ENCODE results near the gene CRYBB1. TPM values are rescaled to one million over a fixed set of nuclear protein-coding genes. Genes with fewer than 3 reads are reported as not detected.

The CRYBB1 gene
- total and polyA plus RNA-seq, 2 of the 13 experiments (the other 11 are each of a cell fraction or from before 2014, with no cell fraction given): not detected

- TF ChIP-seq, protein P1, sequence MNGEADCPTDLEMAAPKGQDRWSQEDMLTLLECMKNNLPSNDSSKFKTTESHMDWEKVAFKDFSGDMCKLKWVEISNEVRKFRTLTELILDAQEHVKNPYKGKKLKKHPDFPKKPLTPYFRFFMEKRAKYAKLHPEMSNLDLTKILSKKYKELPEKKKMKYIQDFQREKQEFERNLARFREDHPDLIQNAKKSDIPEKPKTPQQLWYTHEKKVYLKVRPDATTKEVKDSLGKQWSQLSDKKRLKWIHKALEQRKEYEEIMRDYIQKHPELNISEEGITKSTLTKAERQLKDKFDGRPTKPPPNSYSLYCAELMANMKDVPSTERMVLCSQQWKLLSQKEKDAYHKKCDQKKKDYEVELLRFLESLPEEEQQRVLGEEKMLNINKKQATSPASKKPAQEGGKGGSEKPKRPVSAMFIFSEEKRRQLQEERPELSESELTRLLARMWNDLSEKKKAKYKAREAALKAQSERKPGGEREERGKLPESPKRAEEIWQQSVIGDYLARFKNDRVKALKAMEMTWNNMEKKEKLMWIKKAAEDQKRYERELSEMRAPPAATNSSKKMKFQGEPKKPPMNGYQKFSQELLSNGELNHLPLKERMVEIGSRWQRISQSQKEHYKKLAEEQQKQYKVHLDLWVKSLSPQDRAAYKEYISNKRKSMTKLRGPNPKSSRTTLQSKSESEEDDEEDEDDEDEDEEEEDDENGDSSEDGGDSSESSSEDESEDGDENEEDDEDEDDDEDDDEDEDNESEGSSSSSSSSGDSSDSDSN (CRISPR knock-in tag; IDR thresholded peaks at IDR 0.05): 0 out of 2 replicates have a peak, but pooled peaks have one; percentile 40
- TF ChIP-seq SNRNP70 (IDR thresholded peaks at IDR 0.05; ENCODE audit: low read depth, low read length) (no peak), ZNF713 (CRISPR knock-in tag; IDR thresholded peaks at IDR 0.05) (no peak), ZNF207 (IDR thresholded peaks at IDR 0.05; ENCODE audit: borderline replicate concordance) (no peak), SMC3 (IDR thresholded peaks at IDR 0.05; ENCODE audit: low read length) (no peak), HNRNPLL (IDR thresholded peaks at IDR 0.05; ENCODE audit: low read depth, low read length, poor library complexity, severe bottlenecking) (peak; percentile 89), ETV6 (CRISPR knock-in tag; conservative IDR thresholded peaks at IDR 0.05) (no peak), ZFP91 (CRISPR knock-in tag; IDR thresholded peaks at IDR 0.05; ENCODE audit: borderline replicate concordance) (no peak; the same call in 1 of the 2 replicates), ZC3H13 (CRISPR knock-in tag; IDR thresholded peaks at IDR 0.05) (no peak), PRDM15 (CRISPR knock-in tag; IDR thresholded peaks at IDR 0.05) (peak; percentile 92), HNF4G (IDR thresholded peaks at IDR 0.05; ENCODE audit: borderline replicate concordance, low read depth, low read length) (no peak), HNF4G (CRISPR knock-in tag; IDR thresholded peaks at IDR 0.05; ENCODE audit: borderline replicate concordance, low read depth) (no peak), ISX (CRISPR knock-in tag; conservative IDR thresholded peaks at IDR 0.05) (no peak), HOXA7 (CRISPR knock-in tag; IDR thresholded peaks at IDR 0.05) (no peak), TBX3 (IDR thresholded peaks at IDR 0.05; ENCODE audit: borderline replicate concordance) (0 out of 2 replicates have a peak, but pooled peaks have one; percentile 16), ZNF143 (CRISPR knock-in tag; IDR thresholded peaks at IDR 0.05) (no peak), ZNF121 (CRISPR knock-in tag; IDR thresholded peaks at IDR 0.05) (peak; percentile 2; the same call in 1 of the 2 replicates), NRL (CRISPR knock-in tag; IDR thresholded peaks at IDR 0.05; ENCODE audit: borderline replicate concordance) (0 out of 2 replicates have a peak, but pooled peaks have one; percentile 25), MYC (CRISPR knock-in tag; IDR thresholded peaks at IDR 0.05; ENCODE audit: borderline replicate concordance) (peak; percentile 13; the same call in 1 of the 2 replicates), CBFB (CRISPR knock-in tag; IDR thresholded peaks at IDR 0.05) (no peak), RXRA (CRISPR knock-in tag; IDR thresholded peaks at IDR 0.05) (no peak)
- TF ChIP-seq, protein P2, sequence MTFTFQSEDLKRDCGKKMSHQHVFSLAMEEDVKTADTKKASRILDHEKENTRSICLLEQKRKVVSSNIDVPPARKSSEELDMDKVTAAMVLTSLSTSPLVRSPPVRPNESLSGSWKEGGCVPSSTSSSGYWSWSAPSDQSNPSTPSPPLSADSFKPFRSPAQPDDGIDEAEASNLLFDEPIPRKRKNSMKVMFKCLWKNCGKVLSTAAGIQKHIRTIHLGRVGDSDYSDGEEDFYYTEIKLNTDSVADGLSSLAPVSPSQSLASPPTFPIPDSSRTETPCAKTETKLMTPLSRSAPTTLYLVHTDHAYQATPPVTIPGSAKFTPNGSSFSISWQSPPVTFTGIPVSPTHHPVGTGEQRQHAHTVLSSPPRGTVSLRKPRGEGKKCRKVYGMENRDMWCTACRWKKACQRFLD (CRISPR knock-in tag; IDR thresholded peaks at IDR 0.05; ENCODE audit: borderline replicate concordance): no peak
Observed at GRCh38 chr22:26589367-26589844, 28.4 kb downstream of the CRYBB1 start (continued).
